HG02981 (cell line): ENCODE results near the gene LRG1.

Experiments
- ATAC-seq: cut with Tn5 transposase; IDR thresholded peaks from one replicate; pipeline ENCODE4 v1.9.1; 2021; ENCODE audit warnings: mild to moderate bottlenecking, moderate library complexity; ENCODE audit not compliant: unreplicated experiment

The LRG1 gene, protein sequence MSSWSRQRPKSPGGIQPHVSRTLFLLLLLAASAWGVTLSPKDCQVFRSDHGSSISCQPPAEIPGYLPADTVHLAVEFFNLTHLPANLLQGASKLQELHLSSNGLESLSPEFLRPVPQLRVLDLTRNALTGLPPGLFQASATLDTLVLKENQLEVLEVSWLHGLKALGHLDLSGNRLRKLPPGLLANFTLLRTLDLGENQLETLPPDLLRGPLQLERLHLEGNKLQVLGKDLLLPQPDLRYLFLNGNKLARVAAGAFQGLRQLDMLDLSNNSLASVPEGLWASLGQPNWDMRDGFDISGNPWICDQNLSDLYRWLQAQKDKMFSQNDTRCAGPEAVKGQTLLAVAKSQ

DNA sequence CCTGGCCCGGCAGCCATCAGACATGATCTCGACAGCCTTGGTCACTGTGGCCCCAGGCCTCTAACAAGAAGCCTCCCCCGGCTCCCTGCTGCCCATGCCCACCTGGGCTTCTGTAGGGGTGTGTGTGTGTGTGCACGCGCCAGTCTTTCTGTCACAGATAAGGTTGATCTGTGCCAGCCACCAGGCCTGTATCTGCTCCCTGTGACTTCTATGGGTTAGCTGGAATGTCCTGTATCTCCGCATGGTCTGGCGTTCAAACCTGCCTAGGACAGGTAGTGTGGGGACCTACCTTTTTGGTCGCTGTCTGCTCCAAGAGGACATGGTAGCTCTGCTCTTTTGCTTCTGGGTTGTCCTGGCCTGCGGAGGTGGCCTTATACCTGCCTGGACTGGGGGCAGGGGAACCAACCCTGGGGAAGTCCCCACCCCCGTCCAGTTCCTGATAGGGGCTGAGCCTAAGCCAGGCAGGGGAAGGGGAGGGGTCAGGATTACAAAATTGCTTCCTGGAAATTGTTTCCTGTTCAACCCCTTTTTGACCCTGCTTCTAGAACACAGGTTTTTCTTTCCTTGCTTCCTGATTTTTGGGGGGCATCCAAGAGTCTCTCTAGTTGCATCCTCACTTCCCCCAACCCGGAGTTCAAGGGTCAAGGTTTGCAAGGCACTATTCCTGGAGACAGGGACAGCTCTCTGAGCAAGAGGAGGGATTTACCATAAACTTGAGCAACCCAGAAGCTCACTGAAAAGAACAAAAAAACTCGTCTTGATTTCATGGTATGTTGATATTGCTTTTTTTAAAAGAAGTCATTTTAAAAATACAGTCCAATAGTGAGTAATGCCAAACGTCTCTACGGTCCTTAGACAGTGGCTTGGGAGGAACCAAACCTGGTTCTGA is at the start of gene LRG1:
Gene LRG1, minus strand, starts transcription at position 344 of the 889 bp plus-strand sequence. Its CDS starts 23 bp downstream, at position 321.
- no peak for ATAC-seq

DNA sequence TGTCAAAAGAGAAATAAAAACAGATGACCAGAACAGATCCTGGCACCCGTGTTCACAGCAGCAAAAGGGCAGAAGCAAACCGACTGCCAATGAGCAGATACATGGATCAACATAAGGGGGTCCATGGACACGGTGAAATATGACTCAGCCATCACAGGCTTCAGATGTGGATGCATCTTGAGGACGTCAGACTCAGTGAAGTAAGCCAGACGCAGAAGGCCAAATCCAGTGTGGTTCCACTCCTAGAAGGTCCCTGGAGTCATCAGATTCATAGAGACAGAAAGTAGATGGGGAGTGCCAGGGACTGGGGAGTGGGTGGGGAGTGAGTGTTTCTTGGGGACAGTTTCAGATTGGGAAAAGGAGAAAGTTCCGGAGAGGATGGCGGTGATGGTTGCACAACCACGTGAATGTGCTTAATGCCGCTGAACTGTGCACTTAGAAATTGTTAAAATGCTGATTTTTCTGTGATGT is 48.5 kb upstream of the LRG1 start:
- ATAC-seq = no peak

DNA sequence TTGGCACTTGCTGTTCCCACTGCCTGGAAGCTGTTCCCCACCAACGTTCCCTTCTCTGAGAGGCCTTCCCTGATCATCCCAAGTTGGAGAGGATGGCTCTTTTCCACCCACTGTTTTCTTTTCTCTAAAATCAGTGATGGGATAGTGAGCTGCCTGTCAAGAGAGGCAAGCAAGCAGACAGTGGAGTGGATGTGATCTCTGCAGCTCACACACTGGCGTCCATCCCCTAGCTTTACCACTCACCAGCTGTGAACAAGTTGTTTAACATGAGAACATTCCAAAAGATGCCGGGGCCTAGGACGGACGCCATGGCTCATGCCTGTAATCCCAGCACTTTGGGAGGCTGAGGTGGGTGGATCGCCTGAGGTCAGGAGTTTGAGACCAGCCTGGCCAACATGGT is 47.7 kb upstream of the LRG1 start:
- no peak for ATAC-seq

DNA sequence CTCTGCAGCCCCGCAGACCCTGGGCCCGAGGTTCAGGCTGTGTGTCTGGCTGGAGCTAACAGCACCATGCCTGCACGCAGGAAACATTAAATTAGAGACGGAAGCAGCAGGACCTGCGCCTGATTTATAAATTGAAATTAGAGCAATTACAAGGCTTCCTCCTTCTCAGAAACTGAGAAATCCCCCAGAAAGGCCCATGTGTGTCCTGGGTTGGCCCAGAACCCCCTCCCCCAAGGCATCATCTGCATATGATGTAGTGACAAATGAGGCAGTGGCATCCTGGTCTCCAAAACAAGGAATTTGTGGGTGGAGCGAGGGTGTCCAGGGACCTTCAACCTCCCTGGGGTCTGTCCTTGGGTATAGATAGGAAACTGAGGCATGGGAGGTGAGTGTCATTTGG is 46.9 kb upstream of the LRG1 start:
- no peak for ATAC-seq

DNA sequence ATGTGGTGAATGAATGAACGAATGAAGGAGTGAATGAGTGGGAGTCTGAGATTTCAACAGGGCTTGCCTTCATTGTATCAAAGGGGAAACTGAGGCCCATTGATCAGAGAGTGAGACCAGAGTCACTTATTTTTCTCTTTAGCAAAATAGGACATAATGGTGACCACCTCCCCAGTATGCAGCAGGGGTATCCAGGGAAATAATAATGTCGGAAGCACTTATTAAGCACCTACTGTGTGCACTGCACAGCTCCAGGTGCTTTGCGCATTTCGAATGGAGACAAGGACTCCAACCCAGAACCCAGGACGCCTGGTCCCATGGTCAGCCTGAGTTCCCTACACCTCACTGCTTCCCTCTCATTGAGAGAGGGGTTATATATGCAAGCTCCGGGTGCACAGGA is 46.4 kb upstream of the LRG1 start:
- ATAC-seq = no peak

DNA sequence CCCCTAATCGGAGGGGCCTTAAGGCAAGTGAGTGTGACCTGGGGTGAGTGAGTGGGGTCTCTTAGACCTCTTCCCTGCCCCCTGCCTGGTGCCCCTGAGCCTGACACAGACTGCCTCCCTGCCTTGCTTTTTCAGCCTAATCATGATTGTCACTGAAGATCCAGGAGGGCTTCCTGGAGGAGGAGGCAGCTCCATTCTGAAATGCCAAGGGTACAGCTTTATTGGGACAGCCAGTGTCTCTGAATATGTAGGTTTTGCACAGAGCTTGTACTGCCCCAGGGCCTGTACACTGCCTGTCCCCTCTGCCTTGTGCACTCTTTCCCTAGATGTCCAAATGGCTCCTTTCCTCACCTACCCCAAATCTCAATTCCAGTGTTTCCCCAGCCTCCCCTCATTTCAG is 45.7 kb upstream of the LRG1 start:
- ATAC-seq = no peak

DNA sequence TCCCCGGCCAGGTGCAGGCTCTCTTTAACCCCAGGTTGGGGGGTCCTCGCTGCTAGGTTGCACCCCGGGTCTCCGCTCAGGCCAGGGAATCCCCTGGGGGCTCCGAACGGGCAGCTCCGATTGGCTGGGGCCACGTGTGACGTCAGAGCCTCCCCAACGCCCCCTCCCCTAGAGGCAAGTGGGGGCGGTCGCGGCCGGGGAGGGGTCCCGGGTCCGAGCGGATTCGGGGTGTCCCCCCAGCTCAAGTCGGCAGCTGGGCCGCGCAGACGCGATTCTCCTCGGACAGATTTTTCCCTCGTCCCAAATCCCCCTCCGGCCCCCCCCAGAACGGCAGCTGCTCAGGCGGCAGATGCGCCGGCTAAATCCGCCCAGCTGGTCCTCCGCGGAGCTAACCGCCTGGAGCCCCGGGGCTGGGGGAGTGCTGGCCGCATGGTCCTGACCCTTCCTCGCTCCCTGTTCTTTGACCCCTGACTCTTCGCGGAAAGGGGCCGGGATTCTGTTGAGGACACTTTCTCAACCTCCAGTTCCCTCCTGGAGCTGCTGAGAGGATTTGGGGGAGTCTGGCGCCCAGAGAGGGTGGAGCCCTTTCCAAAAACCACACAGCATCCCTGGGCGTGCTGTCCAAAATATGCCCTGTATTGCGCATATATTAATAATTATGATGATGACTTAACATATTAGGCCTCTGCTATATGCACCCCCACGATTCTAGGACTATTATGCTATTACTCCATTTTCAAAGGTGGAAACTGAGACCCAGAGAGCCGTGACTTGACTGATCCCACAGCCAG is 45.0 kb upstream of the LRG1 start:
- ATAC-seq = no peak

DNA sequence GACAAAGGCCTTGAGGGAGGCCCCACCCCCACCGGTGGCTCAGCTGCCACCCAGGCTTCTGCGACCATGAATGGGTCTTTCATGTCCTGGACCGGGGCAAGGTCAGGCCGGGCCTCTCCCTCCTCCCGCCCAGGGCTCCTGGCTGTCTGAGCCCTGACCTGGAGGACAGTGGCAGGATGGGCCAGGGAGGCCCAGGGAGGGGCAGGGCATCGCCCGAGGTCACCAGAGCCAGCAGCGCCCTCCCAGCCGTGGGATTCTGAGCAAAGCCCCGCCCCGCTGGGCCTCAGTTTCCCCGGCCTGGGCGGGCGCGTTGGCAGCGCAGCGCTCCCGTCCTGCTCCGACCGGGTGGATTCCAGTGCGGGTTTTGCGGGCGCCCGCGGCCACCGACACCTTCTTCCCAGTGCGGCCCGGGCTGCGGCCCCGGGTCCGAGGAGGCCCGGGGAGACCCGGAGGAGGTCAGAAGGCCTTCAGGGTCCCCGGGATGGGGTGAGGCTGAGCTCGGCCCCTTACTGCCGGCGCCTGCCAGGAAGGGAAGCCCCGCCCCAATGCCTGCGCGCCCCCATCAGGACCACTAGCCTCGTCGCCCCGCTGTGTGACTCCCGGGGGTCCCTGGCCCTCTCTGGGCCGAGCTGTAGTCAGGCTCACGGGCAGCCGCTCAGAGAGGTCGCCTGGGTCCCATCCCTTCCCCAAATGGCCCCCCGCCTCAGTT is 44.3 kb upstream of the LRG1 start:
- ATAC-seq = no peak

DNA sequence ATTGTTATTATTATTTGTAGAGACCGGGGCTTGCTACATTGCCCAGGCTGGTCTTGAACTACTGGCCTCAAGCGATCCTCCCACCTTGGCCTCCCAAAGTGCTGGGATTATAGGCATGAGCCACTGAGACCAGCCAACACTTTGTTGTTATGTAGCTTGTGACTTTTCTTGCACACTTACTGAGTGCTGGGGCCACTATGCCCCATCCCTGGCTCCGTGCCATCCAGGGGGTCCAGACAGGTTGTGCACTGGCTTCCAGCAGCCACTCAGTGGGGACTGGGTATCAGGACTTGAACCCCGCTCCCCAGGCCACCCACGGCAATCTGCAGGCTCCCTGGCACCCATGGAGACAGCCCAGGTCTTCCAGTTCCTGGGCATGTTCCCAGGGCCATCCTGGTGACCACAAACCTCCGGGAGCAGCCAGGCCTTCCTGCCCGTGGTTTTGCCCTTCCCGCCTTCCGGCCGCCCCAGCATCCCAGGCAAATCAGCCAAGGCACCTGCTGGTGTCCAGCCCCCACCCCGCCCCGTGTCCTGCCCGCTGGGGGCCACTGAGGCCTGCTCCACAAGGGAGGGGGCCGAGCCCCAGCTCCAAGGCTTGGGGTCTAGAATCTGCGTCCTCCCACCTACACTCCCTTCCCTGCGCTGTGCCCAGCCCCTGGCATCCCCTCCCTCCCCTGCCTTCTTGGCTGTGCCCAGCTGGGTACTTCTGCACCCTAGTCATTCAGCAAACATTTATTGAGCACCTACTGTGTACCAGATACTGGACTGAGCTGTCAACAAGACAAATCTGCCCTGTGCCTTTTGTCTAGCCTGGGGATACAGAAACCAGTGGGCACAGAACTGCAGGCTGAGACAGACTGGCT is 43.4 kb upstream of the LRG1 start:
- no peak for ATAC-seq

DNA sequence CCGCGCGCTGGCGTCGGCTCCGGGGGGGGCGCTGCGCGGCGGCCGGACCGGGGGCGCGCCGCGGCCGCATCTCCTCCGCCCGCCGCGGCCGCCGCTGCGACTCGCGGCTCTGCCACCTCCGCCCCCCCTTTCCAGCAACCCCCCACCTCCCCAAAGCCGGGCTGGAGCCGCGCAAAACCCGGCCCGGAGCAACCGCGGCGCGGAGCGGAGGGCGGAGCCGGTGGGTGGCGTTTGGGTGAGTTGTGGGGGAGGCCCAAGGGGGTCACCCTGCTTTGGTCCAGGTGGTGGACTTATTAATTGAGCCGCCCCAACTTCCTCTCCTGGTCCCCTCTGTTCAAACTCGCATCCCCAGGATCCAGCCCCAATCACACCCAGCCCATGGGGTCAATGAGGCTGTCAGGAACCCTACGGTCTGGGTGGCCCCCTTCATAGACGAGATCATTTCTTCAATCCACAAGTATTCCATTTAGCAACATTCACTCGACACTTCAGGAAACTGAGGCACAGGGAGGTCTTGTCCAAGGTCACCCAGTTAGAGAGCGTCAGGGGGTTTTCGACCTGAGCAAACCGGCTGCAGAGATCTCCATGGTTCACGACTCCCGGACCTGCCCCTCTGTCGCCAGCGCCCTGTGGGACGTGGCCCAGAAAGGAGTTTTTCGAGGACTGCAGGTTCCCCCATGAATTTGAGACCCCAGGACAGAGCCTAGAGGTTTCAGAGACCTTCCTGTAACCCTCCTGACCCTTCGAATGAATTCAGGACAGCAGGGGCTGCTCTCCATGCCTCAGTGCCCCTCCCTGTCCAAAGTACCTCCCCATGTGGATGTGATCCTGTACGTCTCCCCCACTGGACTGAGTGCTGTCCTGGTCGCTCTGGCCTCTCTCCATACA is 42.1 kb upstream of the LRG1 start:
- ATAC-seq = no peak

DNA sequence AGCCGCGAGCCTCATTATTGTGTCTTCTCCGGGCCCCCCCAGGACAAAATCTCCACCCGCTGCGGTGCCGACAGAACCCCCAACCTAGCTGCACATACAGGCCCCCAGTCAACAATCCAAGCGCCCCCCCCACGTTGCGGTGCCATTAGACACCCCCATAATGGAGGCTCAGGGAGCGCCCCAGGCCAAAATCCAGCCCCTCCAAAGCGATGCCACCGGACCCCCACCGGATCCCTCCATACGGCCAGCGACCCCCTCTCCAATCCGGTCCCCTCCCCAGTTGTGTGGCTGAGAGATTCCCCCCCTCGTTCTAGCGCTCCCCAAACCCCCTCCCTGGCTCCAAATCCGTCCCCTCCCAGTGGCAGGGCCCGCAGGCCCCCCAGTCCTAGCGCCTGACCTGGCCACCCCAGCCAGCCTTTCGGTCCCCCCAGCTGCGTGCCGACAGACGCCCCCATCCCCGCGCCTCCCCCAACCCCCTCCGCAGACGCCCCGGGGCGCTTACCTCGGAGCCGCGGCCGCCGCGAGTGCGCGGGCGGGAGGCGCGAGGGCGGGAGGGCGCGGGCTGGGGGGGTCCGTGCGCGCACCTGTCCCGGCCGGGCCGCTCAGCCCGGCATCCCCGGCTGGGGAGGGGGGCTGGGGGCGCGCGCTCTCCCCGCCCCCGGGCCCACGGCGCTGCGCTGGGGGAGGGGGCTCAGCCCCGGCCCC is 41.3 kb upstream of the LRG1 start:
- ATAC-seq = no peak

DNA sequence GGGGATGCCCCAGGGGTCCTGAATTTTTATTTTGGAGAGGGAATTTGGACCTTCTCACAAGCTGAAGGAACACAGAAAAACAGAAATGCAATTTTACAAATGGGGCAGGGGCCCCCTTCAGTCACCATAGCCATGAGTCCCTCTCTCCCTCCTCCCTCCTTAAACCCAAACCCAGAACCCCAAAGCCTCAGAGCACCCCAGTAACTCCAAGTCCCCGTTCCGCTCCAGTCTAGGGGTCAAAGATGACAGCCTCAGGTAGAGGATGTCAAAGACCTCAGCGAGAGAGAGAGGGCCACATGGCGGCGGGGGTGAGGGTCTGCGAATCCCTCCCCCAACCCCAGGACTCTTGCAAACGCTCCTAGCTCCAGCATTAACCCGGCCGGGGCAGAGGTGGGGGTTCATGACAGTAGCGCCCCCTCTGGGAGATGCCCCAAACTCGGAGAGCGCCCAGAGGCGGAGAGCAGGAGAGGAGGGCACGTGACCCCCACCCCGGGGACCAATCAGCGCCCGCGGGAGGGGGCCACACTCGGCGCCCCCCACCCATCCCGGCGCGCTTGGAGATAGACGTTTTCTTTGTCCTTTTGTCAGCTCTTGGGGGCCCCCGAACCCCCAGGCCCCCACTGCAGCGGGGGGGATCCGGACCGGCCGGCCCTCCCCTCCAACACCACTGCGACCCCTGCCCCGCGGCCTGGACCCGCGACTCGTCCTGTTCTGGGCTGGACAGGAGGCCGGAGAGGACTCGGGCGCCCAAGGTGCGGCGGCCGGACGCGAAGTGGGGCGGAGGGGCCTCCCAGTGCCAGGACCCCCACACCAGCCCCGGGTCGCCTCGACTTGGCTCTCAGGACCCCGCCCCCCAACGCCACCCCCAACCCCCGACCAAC is 40.4 kb upstream of the LRG1 start:
- no peak for ATAC-seq

DNA sequence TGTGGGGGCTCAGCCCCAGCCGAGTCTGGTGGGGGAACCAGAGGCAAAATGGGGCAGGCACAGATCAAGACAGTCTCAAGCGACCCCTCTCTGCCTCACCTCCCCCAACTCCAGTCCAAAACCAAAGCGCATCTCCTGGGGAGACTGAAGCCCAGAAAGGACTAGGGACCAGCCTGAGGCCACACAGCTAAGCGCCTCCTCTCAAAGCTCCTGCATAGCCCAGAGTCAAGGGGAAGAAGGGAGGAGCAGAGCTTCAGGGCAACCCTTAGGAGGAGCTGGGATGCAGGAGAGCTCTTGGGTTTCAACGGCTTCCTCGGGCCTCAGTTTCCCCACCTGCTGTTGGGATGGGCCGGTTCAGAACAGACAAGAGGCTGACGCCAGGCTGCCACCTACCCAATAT is 39.6 kb upstream of the LRG1 start:
- no peak for ATAC-seq

DNA sequence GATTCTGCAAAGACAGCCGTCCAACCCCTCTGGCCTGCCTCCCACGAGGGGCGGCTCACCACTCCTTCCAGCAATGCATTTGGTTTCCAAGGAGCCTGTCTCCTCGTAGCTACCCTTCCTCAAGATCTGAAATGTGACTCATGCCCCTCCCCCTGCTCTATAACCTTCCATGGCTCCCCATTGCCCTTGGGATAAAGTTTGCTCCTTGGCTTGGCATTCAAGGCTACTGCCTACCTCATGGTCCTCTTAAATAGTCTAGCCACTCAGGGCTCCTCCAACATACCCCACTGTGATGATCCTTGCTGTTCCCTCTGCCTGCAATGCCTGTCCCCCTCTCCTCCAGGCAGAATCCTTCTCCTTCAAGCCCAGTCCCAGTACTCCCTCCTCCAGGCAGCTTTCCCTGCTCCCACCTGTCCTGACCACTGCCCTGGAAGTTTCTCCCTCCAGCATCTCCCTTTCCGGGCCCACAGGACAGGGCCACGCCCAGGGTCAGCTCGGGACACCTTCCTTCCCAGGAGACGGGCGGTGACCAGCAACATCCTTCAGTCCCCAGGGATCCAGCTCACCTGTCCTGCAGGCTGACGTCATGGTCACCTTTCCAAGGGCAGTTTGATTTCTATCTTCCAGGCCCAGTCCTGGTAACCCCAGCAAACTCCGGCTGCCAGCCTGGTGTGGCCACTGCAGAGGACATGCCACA is 38.9 kb upstream of the LRG1 start:
- ATAC-seq = no peak

DNA sequence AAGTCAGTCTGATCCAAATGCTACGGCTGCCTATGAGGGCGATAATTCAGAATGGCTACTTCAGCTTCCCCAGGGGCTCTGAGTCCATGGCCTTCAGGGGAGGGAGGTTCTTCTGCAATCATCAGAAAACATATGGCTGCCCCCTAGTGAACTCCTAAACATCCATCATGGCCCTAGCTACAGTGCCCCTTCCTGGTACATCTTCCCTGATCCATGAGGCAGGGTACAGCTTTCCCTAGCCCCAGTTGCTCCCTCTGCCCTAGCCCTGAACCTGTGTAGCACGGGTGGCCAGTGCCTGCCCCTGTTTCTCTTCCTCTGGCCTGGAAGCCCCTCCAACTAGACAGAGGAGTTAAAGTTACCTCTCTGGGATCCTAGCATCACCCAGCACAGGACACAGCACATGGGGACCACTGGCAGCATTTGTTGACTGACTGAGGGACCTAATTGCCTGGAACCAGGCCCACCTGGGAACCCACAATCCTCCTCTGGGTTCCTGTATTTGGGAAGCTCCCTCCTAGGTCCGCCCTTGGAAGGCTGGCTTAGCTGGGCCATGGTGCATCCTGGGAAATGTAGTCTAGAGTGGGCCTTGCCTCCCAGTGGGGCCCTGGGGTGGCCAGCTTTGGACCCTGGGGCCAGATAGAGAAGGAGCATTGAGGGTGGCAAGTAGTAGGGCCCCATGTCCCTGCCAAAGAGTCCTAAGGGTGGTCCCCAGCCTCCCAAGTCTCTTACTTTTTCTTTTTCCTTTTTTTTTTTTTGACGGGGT is 37.4 kb upstream of the LRG1 start:
- no peak for ATAC-seq
